GM19238 (cell line): ENCODE data around the gene CELA3B.
"Not testable (repeated sequence)": the region's sequence is repeated elsewhere in the genome, so short reads cannot be mapped to it uniquely, and the experiment has no call there.

Source experiments
- DNase-seq: peaks from one replicate; pipeline ENCODE4 v3.0.0; 2011; ENCODE audit warnings: low spot score; ENCODE audit not compliant: insufficient read length

The CELA3B gene

GRCh38 chr1:21976703-21977239 is at the start of gene CELA3B:
Gene CELA3B (plus strand): TSS chr1:21977022. CDS start chr1:21977040, 18 bp downstream.
- not testable (repeated sequence) for DNase-seq

GRCh38 chr1:21927533-21928237 is 49.1 kb upstream of the CELA3B start:
- DNase-seq = no peak

- DNase-seq = no peak
Measured at GRCh38 chr1:21930080-21930571, 46.7 kb upstream of the CELA3B start.

- no peak for DNase-seq
Measured at GRCh38 chr1:21930629-21931170, 46.1 kb upstream of the CELA3B start.

GRCh38 chr1:21931171-21932093 is 45.4 kb upstream of the CELA3B start:
- no peak for DNase-seq

GRCh38 chr1:21932127-21932526 is 44.7 kb upstream of the CELA3B start:
- DNase-seq = no peak

- no peak for DNase-seq
Measured at GRCh38 chr1:21933397-21934248, 43.2 kb upstream of the CELA3B start.

GRCh38 chr1:21935393-21935804 is 41.4 kb upstream of the CELA3B start:
- DNase-seq = no peak

GRCh38 chr1:21935891-21936365 is 40.9 kb upstream of the CELA3B start:
- no peak for DNase-seq

GRCh38 chr1:21936366-21937031 is 40.3 kb upstream of the CELA3B start:
- no peak for DNase-seq

- DNase-seq = no peak
Measured at GRCh38 chr1:21937034-21937371, 39.8 kb upstream of the CELA3B start, which contains the start of gene HSPG2. Gene HSPG2 (minus strand): TSS chr1:21937310. CDS start chr1:21937217, 93 bp downstream.

- peak; percentile 66 for DNase-seq
Measured at GRCh38 chr1:21937372-21938121, 39.3 kb upstream of the CELA3B start.

GRCh38 chr1:21938732-21939538 is 37.9 kb upstream of the CELA3B start:
- DNase-seq = no peak

- no peak for DNase-seq
Measured at GRCh38 chr1:21939650-21940374, 37.0 kb upstream of the CELA3B start.

GRCh38 chr1:21940492-21940891 is 36.3 kb upstream of the CELA3B start:
- DNase-seq = no peak

GRCh38 chr1:21941370-21941769 is 35.5 kb upstream of the CELA3B start:
- no peak for DNase-seq

GRCh38 chr1:21942464-21942863 is 34.4 kb upstream of the CELA3B start:
- no peak for DNase-seq
